ENCODE measurements around the gene HARBI1.

HARBI1 gene

GRCh38 chr11:46565232-46565840, 51.7 kb downstream of the HARBI1 start:
- Histone ChIP-seq H3K9me3 (ENCODE audit: insufficient read depth, low read depth, low read length) (no peaks in the 10 kb centered on the region), H3K27me3 (ENCODE audit: insufficient read depth, low read length) (no peaks in the 10 kb centered on the region), H3K9ac (ENCODE audit: low read depth, low read length) (no peak overlapping the region), H3K4me3 (ENCODE audit: low read length) (no peak overlapping the region), H3K27ac (ENCODE audit: low read depth, low read length) (no peak overlapping the region), H3K4me1 (ENCODE audit: insufficient read depth, low read length) (peaks cover 1% of the 10 kb centered on the region; the same call in 1 of the 2 replicates), H3K36me3 (ENCODE audit: insufficient read depth, low read length) (no peaks in the 10 kb centered on the region)
- 97% methylated on average over 6 of the region's 7 CpGs for WGBS

GRCh38 chr11:46564459-46564858, 52.6 kb downstream of the HARBI1 start:
- no CpG with 5 or more reads among the region's 1 CpG for WGBS
- no peak overlapping the region for H3K4me3 ChIP-seq (ENCODE audit: low read length)
- no peaks in the 10 kb centered on the region for H3K9me3 ChIP-seq (ENCODE audit: insufficient read depth, low read depth, low read length)
- H3K9ac ChIP-seq (ENCODE audit: low read depth, low read length): no peak overlapping the region
- no peak overlapping the region for H3K27ac ChIP-seq (ENCODE audit: low read depth, low read length)
- H3K36me3 ChIP-seq (ENCODE audit: insufficient read depth, low read length): no peaks in the 10 kb centered on the region
- peaks cover 3% of the 10 kb centered on the region; the same call in 1 of the 2 replicates for H3K4me1 ChIP-seq (ENCODE audit: insufficient read depth, low read length)
- H3K27me3 ChIP-seq (ENCODE audit: insufficient read depth, low read length): no peaks in the 10 kb centered on the region

GRCh38 chr11:46562527-46562926, 54.5 kb downstream of the HARBI1 start:
- H3K4me1 ChIP-seq (ENCODE audit: insufficient read depth, low read length): peaks cover 3% of the 10 kb centered on the region; the same call in 1 of the 2 replicates

GRCh38 chr11:46560300-46560991, 56.6 kb downstream of the HARBI1 start:
- peaks cover 8% of the 10 kb centered on the region; the same call in 1 of the 2 replicates for H3K4me1 ChIP-seq (ENCODE audit: insufficient read depth, low read length)
- H3K9me3 ChIP-seq (ENCODE audit: insufficient read depth, low read depth, low read length): no peaks in the 10 kb centered on the region
- 91% methylated on average over 6 of the region's 6 CpGs for WGBS
- H3K4me3 ChIP-seq (ENCODE audit: low read length): no peak overlapping the region
- no peaks in the 10 kb centered on the region for H3K27me3 ChIP-seq (ENCODE audit: insufficient read depth, low read length)
- H3K27ac ChIP-seq (ENCODE audit: low read depth, low read length): no peak overlapping the region
- no peak overlapping the region for H3K9ac ChIP-seq (ENCODE audit: low read depth, low read length)
- no peaks in the 10 kb centered on the region for H3K36me3 ChIP-seq (ENCODE audit: insufficient read depth, low read length)

More at GRCh38 chr11:46562527-46562926, 54.5 kb downstream of the HARBI1 start:
- Histone ChIP-seq H3K27me3 (ENCODE audit: insufficient read depth, low read length) (no peaks in the 10 kb centered on the region), H3K9me3 (ENCODE audit: insufficient read depth, low read depth, low read length) (no peaks in the 10 kb centered on the region), H3K36me3 (ENCODE audit: insufficient read depth, low read length) (no peaks in the 10 kb centered on the region), H3K27ac (ENCODE audit: low read depth, low read length) (no peak overlapping the region), H3K9ac (ENCODE audit: low read depth, low read length) (no peak overlapping the region), H3K4me3 (ENCODE audit: low read length) (no peak overlapping the region)
- WGBS: 94% methylated on average over 5 of the region's 5 CpGs

GRCh38 chr11:46559815-46560214, 57.2 kb downstream of the HARBI1 start:
- H3K4me3 ChIP-seq (ENCODE audit: low read length): no peak overlapping the region
- H3K9ac ChIP-seq (ENCODE audit: low read depth, low read length): no peak overlapping the region
- H3K27ac ChIP-seq (ENCODE audit: low read depth, low read length): no peak overlapping the region

DNA sequence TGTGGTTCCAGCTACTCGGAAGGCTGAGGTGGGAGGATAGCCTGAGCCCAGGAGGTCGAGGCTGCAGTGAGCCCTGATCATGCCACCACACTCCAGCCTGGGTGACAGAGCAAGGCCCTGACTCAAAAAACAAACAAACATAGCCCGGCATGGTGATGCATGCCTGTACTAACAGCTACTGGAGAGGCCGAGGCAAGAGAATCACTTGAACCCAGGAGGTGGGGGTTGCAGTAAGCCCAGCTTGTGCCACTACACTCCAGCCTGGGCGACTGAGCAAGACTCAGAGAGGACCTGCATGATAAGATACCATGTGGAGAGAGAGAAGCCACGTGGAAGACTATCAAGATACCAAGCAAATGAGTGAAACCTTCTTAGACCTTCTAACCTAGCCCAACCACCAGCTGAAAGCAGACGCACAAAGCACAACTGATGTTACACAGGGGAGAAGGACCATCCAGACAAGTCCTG, 59.3 kb downstream of the HARBI1 start:
- Histone ChIP-seq H3K9me3 (ENCODE audit: insufficient read depth, low read depth, low read length) (no peaks in the 10 kb centered on the region), H3K9ac (ENCODE audit: low read depth, low read length) (no peak overlapping the region), H3K4me3 (ENCODE audit: low read length) (no peak overlapping the region), H3K27me3 (ENCODE audit: insufficient read depth, low read length) (no peaks in the 10 kb centered on the region), H3K27ac (ENCODE audit: low read depth, low read length) (no peak overlapping the region), H3K4me1 (ENCODE audit: insufficient read depth, low read length) (peaks cover 27% of the 10 kb centered on the region), H3K36me3 (ENCODE audit: insufficient read depth, low read length) (no peaks in the 10 kb centered on the region)
- WGBS: 82% methylated on average over 7 of the region's 7 CpGs

More at GRCh38 chr11:46559815-46560214, 57.2 kb downstream of the HARBI1 start:
- Histone ChIP-seq H3K27me3 (ENCODE audit: insufficient read depth, low read length) (no peaks in the 10 kb centered on the region), H3K9me3 (ENCODE audit: insufficient read depth, low read depth, low read length) (no peaks in the 10 kb centered on the region), H3K36me3 (ENCODE audit: insufficient read depth, low read length) (no peaks in the 10 kb centered on the region), H3K4me1 (ENCODE audit: insufficient read depth, low read length) (peaks cover 14% of the 10 kb centered on the region)
- WGBS: 78% methylated on average over 1 of the region's 1 CpG

DNA sequence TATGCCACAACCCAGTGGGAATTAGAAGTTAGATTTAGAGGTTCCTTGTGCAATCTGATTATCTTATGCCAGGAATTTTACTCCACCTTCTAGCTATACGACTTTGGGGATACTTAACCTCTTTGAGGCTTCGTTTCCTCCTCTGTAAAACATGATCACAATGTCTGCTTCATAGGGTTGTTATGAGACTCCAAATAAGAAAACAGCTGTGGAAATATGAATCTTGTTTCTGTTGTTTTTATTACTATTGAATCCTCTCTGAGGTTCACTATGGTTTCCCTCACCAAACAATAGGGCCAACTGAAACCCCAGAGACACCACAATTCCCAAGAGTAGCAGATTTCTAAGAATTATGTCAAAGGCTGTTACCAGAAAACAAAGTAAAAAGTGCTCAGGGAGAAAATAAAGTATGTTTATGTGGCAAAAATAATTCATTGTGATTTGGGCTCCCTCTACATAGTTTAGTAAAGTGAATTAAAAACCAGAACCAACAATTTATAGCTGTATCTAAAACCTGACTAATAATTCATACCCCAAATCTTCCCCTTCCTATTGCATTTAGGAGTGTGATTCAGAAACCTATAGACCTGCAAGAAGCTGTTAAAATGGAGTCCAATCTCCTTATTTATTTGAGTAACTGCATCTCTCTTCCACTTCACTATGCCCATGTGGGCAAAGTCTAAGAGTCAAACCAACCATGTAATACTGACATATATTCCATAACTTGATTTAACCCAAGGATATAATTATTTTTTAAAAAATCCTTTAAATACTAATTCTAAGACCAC, 61.6 kb downstream of the HARBI1 start:
- no peaks in the 10 kb centered on the region for H3K36me3 ChIP-seq (ENCODE audit: insufficient read depth, low read length)
- 90% methylated on average over 2 of the region's 2 CpGs for WGBS
- H3K27ac ChIP-seq (ENCODE audit: low read depth, low read length): peak overlapping the region; percentile 62
- H3K9me3 ChIP-seq (ENCODE audit: insufficient read depth, low read depth, low read length): no peaks in the 10 kb centered on the region
- peaks cover 27% of the 10 kb centered on the region for H3K4me1 ChIP-seq (ENCODE audit: insufficient read depth, low read length)
- H3K27me3 ChIP-seq (ENCODE audit: insufficient read depth, low read length): no peaks in the 10 kb centered on the region
- no peak overlapping the region for H3K9ac ChIP-seq (ENCODE audit: low read depth, low read length)
- H3K4me3 ChIP-seq (ENCODE audit: low read length): no peak overlapping the region

DNA sequence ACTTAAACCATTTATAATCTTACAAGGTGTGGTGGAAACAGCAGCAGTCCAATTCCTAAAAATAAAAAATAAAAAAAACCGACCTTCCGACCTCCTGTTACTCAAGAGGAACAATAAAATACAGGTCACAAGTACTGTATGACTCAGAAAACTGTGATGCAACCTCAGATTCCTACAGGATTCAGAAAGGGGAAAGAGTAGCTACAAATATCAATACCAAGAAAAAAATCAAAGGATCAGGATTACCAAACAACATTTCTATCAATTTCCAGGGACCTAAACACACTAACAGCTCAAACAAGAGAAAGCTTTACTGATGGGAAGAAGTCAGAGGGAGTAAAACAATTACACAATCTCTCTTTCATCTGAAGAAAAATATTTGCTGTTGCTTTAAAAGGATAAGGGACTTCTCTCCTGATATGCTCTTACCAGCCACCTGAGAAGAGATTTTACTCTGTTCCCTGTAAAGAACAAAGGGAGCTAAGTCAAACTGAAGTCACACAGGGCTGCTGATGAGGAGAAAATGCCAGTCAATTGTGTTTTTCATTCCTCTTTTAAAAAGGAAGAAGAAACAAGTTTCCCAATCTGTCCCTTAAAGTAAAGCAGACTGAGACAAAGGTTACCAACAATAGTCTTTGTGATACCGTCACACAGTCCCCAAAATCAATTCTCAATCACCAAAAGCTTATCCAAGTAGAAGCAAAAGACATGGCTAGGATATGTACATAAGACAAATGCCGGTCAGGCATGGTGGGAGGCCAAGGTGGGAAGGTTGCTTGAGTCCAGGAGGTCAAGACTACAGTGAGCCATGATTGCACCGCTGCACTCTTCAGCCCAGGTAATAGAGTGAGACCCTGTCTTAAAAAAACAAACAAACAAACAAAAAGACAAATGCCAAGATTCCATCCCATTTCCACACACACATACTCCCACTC, 62.5 kb downstream of the HARBI1 start:
- Histone ChIP-seq H3K36me3 (ENCODE audit: insufficient read depth, low read length) (no peaks in the 10 kb centered on the region), H3K4me1 (ENCODE audit: insufficient read depth, low read length) (peaks cover 24% of the 10 kb centered on the region), H3K9ac (ENCODE audit: low read depth, low read length) (peak overlapping the region; percentile 59; the same call in 1 of the 2 replicates), H3K9me3 (ENCODE audit: insufficient read depth, low read depth, low read length) (no peaks in the 10 kb centered on the region), H3K4me3 (ENCODE audit: low read length) (no peak overlapping the region; the same call in 1 of the 2 replicates), H3K27ac (ENCODE audit: low read depth, low read length) (peak overlapping the region; percentile 62), H3K27me3 (ENCODE audit: insufficient read depth, low read length) (no peaks in the 10 kb centered on the region)
- WGBS: 42% methylated on average over 5 of the region's 5 CpGs

GRCh38 chr11:46553814-46554212, 63.2 kb downstream of the HARBI1 start:
- H3K9ac ChIP-seq (ENCODE audit: low read depth, low read length): no peak overlapping the region
- H3K27ac ChIP-seq (ENCODE audit: low read depth, low read length): peak overlapping the region; percentile 62
- H3K36me3 ChIP-seq (ENCODE audit: insufficient read depth, low read length): no peaks in the 10 kb centered on the region
- WGBS: 75% methylated on average over 1 of the region's 1 CpG
- H3K4me3 ChIP-seq (ENCODE audit: low read length): no peak overlapping the region
- no peaks in the 10 kb centered on the region for H3K27me3 ChIP-seq (ENCODE audit: insufficient read depth, low read length)
- peaks cover 24% of the 10 kb centered on the region for H3K4me1 ChIP-seq (ENCODE audit: insufficient read depth, low read length)
- no peaks in the 10 kb centered on the region for H3K9me3 ChIP-seq (ENCODE audit: insufficient read depth, low read depth, low read length)

Measured in HUES64 (cell line).